Suprapubic skin (tissue), 3 donors: ENCODE measurements around the gene HCFC1R1.

ENCODE experiments used
- CTCF ChIP-seq, 2 donors: fragments of 200-600 bp in 1 of 2; fragments of 450-650 bp in 1 of 2; sonication (generic) in 1 of 2; IDR thresholded peaks; one replicate each; pipeline ENCODE4 v1.5.1; 2016 to 2019; ENCODE audit warnings: antibody characterized with exemption in 2 of 2, mild to moderate bottlenecking in 1 of 2, moderate library complexity in 1 of 2
- POLR2A ChIP-seq, 2 donors: fragments of 450-650 bp; IDR thresholded peaks; one replicate each; pipeline ENCODE4 v1.6.1; 2017; ENCODE audit warnings: antibody characterized with exemption in 2 of 2, mild to moderate bottlenecking in 2 of 2, moderate library complexity in 2 of 2

- no peak for TF ChIP-seq CTCF (IDR thresholded peaks at IDR 0.05)
- TF ChIP-seq POLR2A (IDR thresholded peaks at IDR 0.05): no peak
Observed at GRCh38 chr16:3038896-3039295, 15.2 kb upstream of the HCFC1R1 start.
